Renal cortex interstitium (tissue), 11 donors: Measurements from ENCODE around the gene PLA2G2F. TPM values are rescaled to one million over a fixed set of nuclear protein-coding genes. Genes with fewer than 3 reads are reported as not detected.

Source experiments
- DNase-seq, 11 donors: peaks; one replicate each; pipeline ENCODE4 v3.0.0-alpha.2; 2013; ENCODE audit warnings: low read depth in 9 of 11, low spot score in 4 of 11; ENCODE audit errors: extremely low read depth in 1 of 11
- polyA plus RNA-seq, 3 donors: library from polyadenylated mRNA; unstranded; fragments of 120-200 nt; gene quantifications; one replicate each; pipeline ENCODE4 v1.2.1, GENCODE V29; 2013; ENCODE audit not compliant: insufficient read length in 3 of 3

The PLA2G2F gene
- polyA plus RNA-seq, 3 donors, result 0.12 to 0.19 (median 0.17) TPM

DNA sequence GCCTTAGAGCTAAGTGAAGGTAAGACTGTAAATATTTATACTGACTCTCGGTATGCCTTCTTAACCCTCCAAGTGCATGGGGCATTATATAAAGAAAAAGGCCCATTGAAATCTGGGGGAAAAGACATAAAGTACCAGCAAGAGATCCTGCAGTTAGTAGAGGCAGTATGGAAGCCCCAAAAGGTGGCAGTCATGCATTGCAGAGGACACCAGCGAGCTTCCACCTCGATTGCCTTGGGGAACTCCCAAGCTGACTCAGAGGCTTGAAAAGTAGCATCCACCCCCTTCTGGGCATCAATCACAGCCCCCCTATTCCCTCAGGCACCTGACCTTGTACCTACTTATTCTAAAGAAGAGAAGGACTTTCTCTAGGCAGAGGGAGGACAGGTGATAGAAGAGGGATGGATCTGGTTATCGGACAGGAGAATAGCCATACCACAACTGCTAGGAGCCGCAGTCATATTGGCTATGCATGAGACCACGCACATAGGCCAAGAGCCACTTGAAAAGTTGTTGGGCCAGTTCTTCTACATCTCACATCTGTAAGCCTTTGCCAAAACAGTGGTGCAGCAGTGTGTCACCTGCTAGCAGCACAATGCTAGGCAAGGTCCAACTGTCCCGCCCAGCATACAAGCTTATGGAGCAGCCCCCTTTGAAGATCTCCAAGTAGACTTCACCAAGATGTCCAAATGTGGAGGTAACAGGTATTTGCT, 19.4 kb downstream of the PLA2G2F start:
- DNase-seq, result no peak

DNA sequence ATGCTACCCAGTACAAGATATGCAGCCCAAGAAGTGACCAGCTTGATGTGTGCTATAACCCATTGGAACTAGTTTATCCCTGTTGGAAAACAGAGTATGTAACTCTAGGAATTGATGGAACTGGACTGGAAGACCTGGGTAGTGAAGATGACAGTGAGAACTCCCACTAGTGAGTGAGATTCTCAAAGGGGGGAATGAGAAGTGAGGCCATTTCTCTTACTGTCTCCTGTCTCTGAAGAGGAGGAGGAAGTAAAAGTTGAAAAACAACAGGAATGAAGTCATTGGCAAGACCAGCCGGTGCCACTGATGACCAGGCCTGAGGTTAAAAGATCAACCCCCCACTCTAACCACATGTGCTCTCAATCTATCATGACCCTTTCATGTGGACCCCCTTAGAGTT, 20.9 kb downstream of the PLA2G2F start:
- no peak for DNase-seq

DNA sequence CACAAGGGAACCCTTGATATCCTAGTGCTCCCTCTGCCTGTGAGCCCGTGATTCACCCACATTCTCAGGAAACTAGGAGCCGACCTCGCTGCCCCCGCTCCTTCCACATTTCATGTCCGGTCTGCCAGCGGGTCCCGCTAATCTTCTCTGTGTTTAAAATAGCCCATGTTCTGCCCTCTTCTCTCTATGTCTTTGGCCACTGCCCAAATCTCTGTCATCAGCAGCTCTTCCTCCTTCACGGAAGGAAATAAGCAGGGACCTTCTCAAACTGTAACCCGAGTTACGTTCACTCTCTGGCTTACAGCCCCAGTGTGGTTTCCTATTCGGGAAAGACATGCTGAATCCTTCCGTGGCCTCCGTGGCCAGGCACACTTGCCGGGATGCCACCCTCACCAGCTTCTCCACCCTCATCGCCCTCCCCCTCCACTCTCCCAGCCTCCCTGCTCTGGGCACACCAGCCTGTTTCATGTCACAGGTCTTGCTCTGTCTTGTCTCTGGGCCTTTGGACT, 25.6 kb downstream of the PLA2G2F start:
- DNase-seq, result no peak

DNA sequence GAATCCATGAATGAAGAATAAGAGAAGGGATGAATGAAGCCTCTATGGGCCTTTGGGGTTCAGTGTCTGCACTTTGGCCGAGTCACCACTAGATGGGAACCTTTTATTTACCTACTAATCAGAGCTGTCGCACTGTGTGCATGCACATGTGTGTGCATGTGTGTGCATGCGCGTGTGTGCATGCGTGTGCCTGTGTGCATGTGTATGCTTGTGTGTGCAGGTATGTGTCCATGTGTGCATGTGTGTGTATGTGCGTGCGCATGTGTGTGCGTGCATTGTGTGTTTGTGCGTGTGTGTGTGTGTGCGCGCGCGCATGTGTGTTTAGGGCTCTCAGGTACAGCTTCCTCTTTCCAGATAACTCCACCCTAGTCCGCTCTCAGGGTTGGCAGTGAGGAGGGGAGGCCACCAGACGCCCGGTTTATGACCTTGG, 26.4 kb downstream of the PLA2G2F start:
- DNase-seq, result no peak

DNA sequence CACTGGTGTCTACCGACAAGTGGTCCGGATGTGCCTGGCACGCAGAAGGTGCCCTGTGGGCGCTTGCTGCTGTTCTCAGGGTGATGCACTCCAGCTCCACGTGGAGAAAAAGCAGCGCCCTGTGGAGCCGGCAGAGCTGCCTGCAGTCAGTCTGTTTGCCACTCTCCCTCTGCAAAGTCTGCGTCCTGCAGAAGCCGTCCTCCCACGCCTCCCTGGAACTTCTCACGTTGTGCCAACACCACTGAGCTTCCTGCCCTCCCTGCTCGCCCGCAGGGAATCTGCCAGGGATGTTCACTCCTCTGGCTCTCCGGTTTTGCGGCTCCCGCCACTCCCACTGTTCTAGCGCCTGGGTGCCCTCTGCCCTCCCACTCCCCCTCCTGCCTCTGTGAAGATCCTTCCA, 26.9 kb downstream of the PLA2G2F start:
- DNase-seq, result no peak

DNA sequence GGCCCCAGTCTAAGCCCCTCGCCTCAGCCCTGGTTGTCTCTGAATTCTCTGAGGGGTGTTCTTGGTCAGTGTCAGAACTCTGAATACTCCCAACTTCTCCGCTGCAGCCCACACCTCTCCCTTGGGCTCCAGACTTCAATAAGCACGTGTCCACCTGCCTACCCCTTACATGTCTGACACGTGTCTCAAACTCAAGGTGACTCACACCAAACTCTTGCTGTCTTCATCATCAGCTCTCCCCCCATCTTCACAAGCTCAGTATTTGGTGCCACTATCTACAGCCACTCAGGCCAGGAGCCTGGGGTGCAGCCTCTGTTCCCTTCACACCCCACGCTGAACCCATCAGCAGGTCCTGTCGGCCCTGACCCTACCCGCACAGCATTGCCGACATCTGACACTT, 28.0 kb downstream of the PLA2G2F start:
- DNase-seq, result no peak

DNA sequence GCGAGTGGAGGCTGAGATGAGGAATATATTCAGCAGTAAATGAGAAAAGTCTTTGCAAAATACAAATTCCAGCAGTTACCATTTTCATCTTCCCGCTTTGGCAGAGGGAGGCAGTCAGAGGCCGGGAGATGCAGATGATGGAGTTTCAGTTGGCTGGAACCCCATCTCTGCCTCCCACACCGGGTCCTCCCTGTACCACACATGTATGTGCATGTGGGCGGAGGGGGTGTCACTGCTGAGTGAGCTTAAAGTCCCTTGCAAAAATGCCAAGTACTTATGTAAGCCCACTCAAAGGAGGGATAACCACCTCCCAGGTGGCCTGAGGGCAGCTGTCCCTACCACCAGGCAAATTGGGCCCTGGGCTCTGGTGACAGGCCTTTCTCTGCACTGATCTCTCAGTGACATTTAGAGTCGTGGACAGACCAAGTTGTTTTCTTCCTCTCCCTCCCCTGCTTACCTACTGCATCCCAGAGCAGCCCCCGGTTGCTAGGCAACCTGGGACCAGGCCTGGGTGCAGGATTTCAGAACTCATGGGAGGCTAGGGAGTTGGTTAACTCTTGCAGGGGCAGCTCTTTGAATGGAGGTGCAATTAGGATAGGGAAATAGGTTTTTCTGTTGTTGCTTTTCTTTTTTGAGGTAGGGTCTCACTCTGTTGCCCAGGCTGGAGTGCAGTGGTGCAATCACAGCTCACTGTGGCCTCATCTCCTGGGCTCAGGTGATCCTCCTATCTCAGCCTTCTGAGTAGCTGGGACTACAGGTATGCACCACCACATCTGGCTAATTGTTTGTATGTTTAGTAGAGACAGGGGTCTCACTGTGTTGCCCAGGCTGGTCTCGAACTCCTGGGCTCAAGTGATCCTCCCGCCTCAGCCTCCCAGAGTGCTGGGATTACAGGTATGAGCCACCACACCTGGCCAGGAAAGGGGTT, 29.7 kb downstream of the PLA2G2F start:
- peak in 1 of 11 donors; percentile 38 for DNase-seq

DNA sequence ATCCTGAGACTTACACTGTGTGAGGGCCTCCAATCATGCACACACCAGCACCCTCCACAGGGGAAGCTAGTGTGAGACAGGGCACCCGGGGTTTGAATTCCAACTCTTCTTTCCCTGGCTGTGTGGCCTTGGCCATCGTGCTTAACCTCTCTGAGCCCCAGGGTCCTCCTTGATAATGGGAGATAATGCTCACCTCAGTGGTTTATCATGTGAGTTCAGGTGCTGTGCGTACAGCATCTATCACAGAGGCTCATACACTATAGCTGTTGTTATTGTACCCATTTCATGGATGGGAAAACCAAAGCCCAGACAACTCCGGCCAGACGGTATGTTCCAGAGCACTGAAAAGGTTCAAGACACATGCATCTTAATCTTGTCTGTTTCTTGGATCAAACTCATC, 30.8 kb downstream of the PLA2G2F start:
- DNase-seq, result no peak

DNA sequence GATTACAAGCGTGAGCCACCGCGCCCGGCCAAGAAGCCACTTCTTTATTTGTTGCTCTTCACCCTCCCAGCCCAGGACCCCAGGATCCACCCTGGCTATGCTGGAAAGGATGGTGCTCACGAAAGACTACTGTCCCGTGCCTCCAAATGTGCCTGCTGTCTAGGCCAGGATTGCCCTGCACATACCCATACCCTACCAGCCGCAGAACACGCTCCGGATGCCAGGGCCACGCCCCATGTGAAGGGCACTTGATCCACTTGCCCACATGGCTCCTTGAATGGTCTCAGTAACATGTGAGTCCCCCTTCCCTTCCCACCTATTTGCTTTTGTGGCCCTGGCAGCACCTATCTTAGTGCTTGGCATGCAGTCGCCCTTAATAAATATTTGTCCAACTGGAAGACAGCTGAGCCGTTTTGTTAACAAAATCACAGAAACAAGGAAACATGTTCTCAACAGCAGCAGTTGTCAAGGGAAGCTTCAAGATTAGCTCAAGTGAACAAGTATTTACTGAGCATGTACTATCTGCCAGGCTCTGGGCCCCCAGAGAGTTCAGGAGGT, 33.0 kb downstream of the PLA2G2F start:
- DNase-seq, result no peak

DNA sequence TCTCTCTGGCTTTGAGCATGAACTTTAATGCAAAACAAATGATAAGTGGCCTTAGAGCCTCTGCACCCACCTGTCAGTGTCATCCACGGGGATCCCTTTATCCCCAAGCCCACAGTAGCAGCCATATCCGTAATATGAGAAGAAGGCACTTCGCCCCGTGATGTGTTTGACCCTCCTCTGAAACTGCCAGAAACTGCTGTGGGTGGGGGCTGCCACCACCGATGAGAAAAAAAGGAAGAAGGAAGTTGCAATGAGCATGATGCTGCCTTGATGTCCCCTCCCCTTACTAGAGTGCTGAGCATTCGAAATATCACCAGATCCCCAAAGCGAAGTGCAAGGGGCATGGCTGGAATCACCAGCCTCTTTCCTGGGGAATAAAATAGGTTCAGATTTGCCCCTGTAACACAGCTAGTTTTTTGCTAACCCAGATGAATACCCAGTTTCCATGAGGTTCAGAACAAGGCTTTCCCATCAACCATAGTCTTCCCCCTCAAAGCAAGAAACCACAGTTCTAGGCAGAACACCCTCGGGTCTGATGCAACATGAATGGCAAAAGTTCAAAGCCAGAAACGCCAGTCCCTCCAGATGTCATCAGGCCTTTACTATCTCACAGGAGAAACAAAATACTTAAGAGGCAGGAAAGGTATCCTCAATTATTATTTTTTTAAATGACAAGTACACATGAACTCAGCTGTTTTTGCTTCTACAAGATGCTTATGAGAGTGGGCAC, 36.0 kb downstream of the PLA2G2F start:
- DNase-seq, result no peak

DNA sequence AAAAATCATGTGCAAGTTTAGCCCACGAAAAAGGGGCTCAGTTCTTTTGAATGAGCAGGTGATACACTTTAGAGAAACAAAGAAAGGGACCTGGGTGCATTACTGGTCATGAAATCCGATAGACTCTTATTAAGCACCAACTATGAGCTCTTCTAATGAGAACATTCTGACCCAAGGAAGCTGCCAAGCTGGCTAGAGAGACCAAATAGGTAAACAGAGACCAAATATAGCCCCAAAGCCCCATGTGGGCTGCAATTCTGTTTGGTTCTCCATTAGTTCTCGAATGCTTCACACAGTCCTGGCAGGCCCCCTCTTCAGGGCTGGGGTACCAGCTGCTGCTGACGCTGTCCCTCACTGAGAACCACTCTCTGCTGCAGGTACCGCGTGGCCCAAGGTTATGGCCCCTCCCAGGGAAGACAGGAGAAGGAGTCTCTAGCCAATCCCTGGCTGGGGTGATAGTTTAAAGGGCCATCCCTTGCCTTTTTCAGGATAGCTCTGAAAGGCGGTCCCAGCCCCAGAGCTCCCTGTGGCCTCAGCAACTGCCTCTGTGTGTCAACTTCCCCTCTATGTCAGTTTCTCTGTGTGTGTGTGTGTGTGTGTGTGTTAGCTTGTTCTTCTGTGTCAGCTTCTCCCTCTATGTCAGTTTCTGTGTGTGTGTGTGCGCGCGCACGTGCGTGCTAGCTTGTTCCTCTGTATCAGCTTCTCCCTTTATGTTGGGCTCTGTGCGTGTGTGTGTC, 39.7 kb downstream of the PLA2G2F start:
- DNase-seq, result no peak

DNA sequence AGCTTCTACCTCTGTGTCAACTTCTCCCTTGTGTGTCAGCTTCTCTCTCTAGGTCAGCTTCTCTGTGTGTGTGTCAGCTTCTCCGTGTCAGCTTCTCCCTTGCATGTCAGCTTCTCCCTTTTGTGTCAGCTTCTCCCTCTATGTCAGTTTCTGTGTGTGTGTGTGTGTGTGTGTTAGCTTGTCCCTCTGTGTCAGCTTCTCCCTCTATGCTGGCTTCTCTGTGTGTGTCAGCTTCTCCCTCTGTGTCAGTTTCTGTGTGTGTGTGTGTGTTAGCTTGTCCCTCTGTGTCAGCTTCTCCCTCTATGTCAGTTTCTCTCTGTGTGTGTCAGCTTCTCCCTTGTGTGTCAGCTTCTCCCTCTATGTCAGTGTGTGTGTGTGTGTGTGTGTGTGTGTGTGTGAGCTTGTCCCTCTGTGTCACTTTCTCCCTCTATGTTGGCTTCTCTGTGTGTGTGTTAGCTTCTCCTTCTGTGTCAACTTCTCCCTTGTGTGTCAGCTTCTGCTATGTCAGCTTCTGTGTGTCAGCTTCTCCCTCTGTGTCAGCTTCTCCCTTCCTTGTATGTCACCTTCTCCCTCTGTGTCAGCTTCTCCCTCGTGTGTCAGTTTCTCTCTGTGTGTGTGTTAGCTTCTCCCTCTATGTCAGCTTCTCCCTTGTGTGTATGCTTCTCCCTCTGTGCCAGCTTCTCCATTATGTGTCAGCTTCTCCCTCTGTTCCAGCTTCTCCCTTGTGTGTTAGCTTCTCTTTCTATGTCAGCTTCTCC, 40.4 kb downstream of the PLA2G2F start:
- no peak for DNase-seq

DNA sequence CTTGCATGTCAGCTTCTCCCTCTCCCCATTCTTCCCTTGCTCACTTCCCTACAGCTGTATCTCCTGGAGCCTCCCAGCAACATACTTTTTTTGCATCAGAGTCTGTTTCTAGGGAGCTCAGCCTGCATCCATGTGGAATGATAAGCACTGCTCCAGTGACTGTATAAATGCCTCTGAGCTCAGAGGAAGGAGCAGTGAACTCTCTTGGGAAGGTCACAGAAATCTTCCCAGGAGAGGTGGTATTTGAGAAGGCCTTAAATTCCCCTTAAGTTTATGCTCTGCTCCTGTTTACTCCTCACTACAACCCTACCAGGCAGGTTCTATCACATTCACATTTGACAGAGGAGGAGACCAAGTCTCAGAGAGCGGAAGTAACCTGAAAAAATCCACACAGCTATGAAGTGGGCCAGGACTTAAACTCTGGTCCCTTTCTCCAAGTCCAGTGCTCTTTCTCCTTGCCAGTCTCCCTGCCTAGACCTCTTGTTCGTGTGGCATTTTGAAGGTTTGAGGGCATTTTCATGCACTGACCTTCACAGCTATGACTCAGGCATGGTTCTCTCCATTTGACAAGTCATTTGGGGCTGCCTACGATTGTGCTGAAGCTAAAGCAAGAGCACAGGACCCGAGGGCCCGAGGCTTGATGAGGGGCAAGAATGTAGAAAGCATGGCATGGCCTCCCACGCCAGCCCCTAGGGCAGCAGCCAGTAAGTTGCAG, 41.2 kb downstream of the PLA2G2F start:
- DNase-seq, result no peak

DNA sequence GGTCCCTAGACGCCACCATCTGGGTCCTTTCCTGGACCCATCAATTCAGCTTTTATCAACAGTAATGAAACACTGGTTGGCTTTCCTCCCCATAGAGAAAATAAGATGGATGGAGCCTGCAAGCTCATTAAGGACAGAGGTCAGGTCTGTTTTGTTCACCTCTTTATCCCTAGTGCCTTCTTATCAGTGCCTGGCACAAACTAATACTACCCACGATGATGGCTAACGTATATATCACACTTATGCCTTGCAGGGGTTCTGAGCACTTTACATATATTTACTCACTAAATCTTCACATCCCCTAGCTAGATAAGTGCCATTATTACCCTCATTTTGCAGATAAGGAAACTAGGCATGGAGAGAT, 41.7 kb downstream of the PLA2G2F start:
- no peak for DNase-seq

DNA sequence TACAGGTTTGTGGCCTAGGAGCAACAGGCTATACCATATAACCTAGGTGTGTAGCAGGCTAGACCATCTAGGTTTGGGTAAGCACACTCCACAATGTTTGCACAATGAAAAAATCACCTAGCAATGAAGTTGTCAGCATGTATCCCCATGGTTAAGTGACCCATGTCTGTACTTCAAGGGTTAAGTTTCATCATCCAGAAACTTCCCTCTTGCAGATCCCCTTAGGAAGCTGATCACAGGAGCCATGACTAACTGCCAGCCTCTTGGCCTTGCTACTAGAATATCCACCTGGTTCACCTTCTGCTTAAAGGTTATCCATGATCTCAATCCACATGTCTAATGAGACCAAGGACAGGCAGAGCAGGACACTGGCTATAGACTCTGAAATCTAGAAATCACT, 43.3 kb downstream of the PLA2G2F start:
- no peak for DNase-seq

DNA sequence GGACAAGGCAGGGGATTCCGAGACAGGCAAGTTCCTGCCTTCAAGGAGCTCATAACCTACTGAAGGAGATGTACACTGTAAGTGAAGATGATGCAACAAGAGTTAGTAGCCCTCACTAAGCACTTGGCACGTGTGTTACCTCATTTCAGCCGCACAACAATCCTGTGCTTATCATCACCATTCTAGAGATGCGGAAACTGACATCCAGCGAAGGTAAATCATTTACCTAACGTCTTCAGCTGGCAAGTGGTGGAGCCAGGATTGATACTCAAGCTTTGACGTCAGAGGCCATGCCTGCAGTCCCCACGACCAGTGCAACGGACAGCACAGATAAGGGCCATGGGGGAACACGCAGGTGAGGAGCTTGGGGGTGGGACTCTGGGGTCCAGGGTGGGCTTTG, 43.9 kb downstream of the PLA2G2F start:
- DNase-seq, result no peak

DNA sequence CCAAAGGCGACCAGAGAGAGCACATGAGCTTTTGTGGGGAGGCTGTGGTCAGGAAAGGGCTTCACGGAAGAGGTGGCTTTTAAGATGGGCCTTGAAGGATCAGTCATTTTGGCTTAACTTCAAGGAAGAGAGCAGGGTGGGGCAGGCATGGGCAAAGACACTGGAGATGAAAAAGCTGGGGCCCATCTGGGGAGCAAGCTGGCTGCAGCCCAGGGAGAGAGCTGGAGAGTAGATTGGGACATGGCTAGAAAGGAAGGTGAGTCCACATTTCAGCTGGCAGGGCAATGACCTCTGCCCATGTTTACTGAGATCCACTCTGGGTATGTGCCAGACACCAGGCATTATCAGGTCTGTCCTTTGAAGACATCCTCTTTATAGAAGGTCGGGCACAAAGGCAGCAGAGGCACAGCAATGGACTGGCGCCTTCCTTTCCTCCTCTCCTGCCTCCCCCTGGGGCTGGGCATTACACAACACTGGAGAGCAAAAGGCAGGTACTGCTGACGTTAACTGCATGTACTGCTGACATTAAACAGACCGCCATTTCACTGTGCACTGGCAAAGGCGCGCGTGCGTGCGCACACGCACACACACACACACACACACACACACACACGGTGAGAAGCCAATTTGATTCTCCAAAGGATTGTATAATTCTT, 44.6 kb downstream of the PLA2G2F start:
- DNase-seq, result no peak
